Endothelial cell (in vitro differentiated cells): Measurements from ENCODE around the gene EYA2. TPM values are rescaled to one million over a fixed set of nuclear protein-coding genes. Genes with fewer than 3 reads are reported as not detected.

Source experiments
- DNase-seq: peaks from one replicate; pipeline ENCODE4 v3.0.0; 2021; ENCODE audit warnings: low spot score
- H3K27ac Mint-ChIP-seq: one replicate; pipeline ENCODE4 v1.8.0; 2021; ENCODE audit warnings: mixed read lengths, inconsistent platforms; ENCODE audit not compliant: unreplicated experiment
- H3K27me3 Mint-ChIP-seq: one replicate; pipeline ENCODE4 v1.8.0; 2021; ENCODE audit warnings: mild to moderate bottlenecking, moderate library complexity, mixed read lengths, inconsistent platforms; ENCODE audit not compliant: unreplicated experiment
- H3K36me3 Mint-ChIP-seq: one replicate; pipeline ENCODE4 v1.8.0; 2021; ENCODE audit warnings: mild to moderate bottlenecking, low read depth, mixed read lengths, inconsistent platforms; ENCODE audit not compliant: unreplicated experiment
- H3K4me1 Mint-ChIP-seq: one replicate; pipeline ENCODE4 v1.8.0; 2021; ENCODE audit warnings: mild to moderate bottlenecking, mixed read lengths, inconsistent platforms; ENCODE audit not compliant: unreplicated experiment
- H3K4me3 Mint-ChIP-seq: one replicate; pipeline ENCODE4 v1.8.0; 2021; ENCODE audit warnings: mild to moderate bottlenecking, mixed read lengths, inconsistent platforms; ENCODE audit not compliant: unreplicated experiment
- H3K9me3 Mint-ChIP-seq: one replicate; pipeline ENCODE4 v1.8.0; 2021; ENCODE audit warnings: mixed read lengths, inconsistent platforms; ENCODE audit not compliant: unreplicated experiment
- total RNA-seq: library from RNA; stranded (reverse); fragmentation: NEBNext Ultra II Directional; extraction: Animal tissue kit (Norgen Biotek cat#: 25700); gene quantifications from one replicate; pipeline ENCODE4 v1.2.1, GENCODE V29; 2021; ENCODE audit not compliant: unreplicated experiment
- TF ChIP-seq, protein P1 (sequence below): fragments of 200-600 bp; sonication (generic); IDR thresholded peaks from one replicate; pipeline ENCODE4 v1.5.0; 2021; ENCODE audit warnings: antibody characterized with exemption; ENCODE audit not compliant: unreplicated experiment

Gene EYA2
- total RNA-seq, 1 donor from 2014 or later: not detected

- Mint-ChIP-seq H3K4me1 (no peaks in the 10 kb centered on the region), H3K4me3 (no peak overlapping the region), H3K27me3 (peaks cover 4% of the 10 kb centered on the region), H3K27ac (no peak overlapping the region), H3K9me3 (no peaks in the 10 kb centered on the region), H3K36me3 (no peaks in the 10 kb centered on the region)
- TF ChIP-seq, protein P1, sequence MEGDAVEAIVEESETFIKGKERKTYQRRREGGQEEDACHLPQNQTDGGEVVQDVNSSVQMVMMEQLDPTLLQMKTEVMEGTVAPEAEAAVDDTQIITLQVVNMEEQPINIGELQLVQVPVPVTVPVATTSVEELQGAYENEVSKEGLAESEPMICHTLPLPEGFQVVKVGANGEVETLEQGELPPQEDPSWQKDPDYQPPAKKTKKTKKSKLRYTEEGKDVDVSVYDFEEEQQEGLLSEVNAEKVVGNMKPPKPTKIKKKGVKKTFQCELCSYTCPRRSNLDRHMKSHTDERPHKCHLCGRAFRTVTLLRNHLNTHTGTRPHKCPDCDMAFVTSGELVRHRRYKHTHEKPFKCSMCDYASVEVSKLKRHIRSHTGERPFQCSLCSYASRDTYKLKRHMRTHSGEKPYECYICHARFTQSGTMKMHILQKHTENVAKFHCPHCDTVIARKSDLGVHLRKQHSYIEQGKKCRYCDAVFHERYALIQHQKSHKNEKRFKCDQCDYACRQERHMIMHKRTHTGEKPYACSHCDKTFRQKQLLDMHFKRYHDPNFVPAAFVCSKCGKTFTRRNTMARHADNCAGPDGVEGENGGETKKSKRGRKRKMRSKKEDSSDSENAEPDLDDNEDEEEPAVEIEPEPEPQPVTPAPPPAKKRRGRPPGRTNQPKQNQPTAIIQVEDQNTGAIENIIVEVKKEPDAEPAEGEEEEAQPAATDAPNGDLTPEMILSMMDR: no peak
- no peak for DNase-seq
Observed at GRCh38 chr20:46900086-46900485, 5.4 kb downstream of the EYA2 start.

- Mint-ChIP-seq H3K4me1 (no peaks in the 10 kb centered on the region), H3K4me3 (no peak overlapping the region), H3K36me3 (no peaks in the 10 kb centered on the region), H3K27me3 (no peaks in the 10 kb centered on the region), H3K9me3 (no peaks in the 10 kb centered on the region), H3K27ac (no peak overlapping the region)
- DNase-seq: no peak
- TF ChIP-seq, protein P1: no peak
Observed at GRCh38 chr20:46900826-46901225, 6.2 kb downstream of the EYA2 start.

DNA sequence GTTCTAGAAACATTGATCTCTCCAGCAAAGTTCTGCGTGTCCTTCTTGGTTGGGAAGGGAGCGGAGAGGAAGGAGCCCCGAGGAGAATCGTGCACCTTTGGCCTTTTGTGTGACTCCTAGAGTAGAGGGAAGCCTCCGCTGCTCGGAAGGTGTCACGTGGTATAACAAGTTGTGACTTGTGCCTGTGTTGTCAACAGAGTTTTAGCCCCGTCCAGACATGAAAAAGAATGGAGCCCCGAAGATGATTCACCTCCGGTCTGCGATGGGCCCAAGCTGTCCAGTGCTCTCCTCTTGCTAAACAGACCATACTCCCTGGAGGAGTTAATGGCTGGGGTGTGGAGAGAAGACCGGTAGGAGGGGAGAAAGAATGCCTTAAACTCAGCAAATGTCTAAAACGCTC is 7.0 kb downstream of the EYA2 start:
- H3K27me3 Mint-ChIP-seq: no peaks in the 10 kb centered on the region
- TF ChIP-seq, protein P1: no peak
- no peaks in the 10 kb centered on the region for H3K9me3 Mint-ChIP-seq
- no peak for DNase-seq
- H3K27ac Mint-ChIP-seq: no peak overlapping the region
- no peak overlapping the region for H3K4me3 Mint-ChIP-seq
- H3K36me3 Mint-ChIP-seq: no peaks in the 10 kb centered on the region
- H3K4me1 Mint-ChIP-seq: no peaks in the 10 kb centered on the region

DNA sequence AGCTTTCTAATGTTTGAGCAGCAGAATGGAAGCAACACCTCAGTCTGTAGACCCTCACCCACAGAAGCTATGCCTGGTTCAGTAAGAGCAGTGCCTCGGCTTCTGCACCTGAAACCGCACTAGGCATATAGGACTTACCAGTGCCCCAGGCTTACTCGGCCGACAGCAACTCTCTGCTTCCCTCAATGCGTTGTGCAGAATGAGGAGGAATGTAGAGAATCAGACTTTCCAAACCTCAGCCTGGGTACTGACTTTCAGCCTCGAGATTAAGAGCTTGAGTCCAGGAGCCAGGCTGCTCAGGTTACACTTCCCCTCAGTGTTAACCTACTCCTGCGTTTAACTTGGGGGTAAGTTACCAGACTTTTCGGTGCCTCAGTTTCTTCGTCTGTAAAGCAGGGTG is 8.6 kb downstream of the EYA2 start:
- DNase-seq: no peak
- Mint-ChIP-seq H3K36me3 (no peaks in the 10 kb centered on the region), H3K4me1 (no peaks in the 10 kb centered on the region), H3K4me3 (no peak overlapping the region), H3K27ac (no peak overlapping the region), H3K9me3 (no peaks in the 10 kb centered on the region), H3K27me3 (no peaks in the 10 kb centered on the region)
- TF ChIP-seq, protein P1: no peak

DNA sequence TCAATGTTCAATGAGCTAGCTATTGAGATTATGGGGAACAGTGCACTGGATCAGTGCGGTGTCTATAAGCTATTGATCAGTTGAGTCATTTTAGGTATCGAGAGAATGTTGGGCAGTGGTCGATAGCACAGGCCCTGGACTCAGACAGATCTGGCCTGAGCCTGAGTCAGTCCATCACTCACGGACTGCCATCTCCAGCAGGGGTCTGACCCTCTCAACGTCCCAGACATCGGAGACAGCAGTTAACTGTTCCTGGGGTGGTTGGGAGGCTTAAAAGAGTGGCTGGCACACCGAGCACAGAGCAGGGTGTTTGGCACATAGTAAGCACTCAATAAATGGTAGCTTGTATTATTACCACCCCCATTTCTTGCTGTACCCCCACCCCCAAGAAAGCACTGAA is 9.3 kb downstream of the EYA2 start:
- Mint-ChIP-seq H3K4me3 (no peak overlapping the region), H3K27ac (no peak overlapping the region), H3K4me1 (no peaks in the 10 kb centered on the region), H3K27me3 (no peaks in the 10 kb centered on the region), H3K36me3 (no peaks in the 10 kb centered on the region), H3K9me3 (no peaks in the 10 kb centered on the region)
- TF ChIP-seq, protein P1: no peak
- no peak for DNase-seq
